HG03442 (cell line): ENCODE measurements around the gene WSB2.

Experiments used
- ATAC-seq: cut with Tn5 transposase; IDR thresholded peaks from one replicate; pipeline ENCODE4 v1.9.1; 2021; ENCODE audit warnings: mild to moderate bottlenecking, moderate library complexity; ENCODE audit not compliant: unreplicated experiment

The WSB2 gene

GRCh38 chr12:118061873-118062843, 1.2 kb upstream of the WSB2 start:
- no peak for ATAC-seq

GRCh38 chr12:118060301-118061010, 523 bp downstream of the WSB2 start:
- ATAC-seq = no peak

- ATAC-seq = no peak
Measured at GRCh38 chr12:118059341-118060191, 1.4 kb downstream of the WSB2 start.

- no peak for ATAC-seq
Measured at GRCh38 chr12:118058881-118059280, 2.1 kb downstream of the WSB2 start.

- ATAC-seq = no peak
Measured at GRCh38 chr12:118058227-118058626, 2.8 kb downstream of the WSB2 start.

- ATAC-seq = no peak
Measured at GRCh38 chr12:118055865-118056773, 4.9 kb downstream of the WSB2 start.

- ATAC-seq = peak; percentile 63
Measured at GRCh38 chr12:118055144-118055557, 5.8 kb downstream of the WSB2 start.

- ATAC-seq = no peak
Measured at GRCh38 chr12:118053071-118053985, 7.7 kb downstream of the WSB2 start.

GRCh38 chr12:118052324-118053070, 8.5 kb downstream of the WSB2 start:
- no peak for ATAC-seq

GRCh38 chr12:118050972-118051910, 9.7 kb downstream of the WSB2 start:
- ATAC-seq = no peak

- no peak for ATAC-seq
Measured at GRCh38 chr12:118046430-118046829, 14.5 kb downstream of the WSB2 start.

GRCh38 chr12:118044577-118044976, 16.4 kb downstream of the WSB2 start:
- ATAC-seq = no peak

GRCh38 chr12:118044075-118044474, 16.9 kb downstream of the WSB2 start:
- no peak for ATAC-seq

- no peak for ATAC-seq
Measured at GRCh38 chr12:118042091-118042490, 18.9 kb downstream of the WSB2 start.

GRCh38 chr12:118038137-118038536, 22.8 kb downstream of the WSB2 start:
- ATAC-seq = no peak

GRCh38 chr12:118036672-118037411, 24.1 kb downstream of the WSB2 start:
- ATAC-seq = no peak
